GM12878 (cell line): ENCODE measurements around the gene MARCHF10.

Experiments
- ETV6 ChIP-seq, 2 experiments: fragments of 450-650 bp in 1 of 2; IDR thresholded peaks in 1 of 2; conservative IDR thresholded peaks in 1 of 2; 2 replicates each; pipeline ENCODE4 v1.6.1; 2014; ENCODE audit warnings: antibody characterized with exemption in 1 of 2, borderline replicate concordance in 1 of 2, low read depth in 1 of 2, mild to moderate bottlenecking in 1 of 2, moderate library complexity in 1 of 2
- RCOR1 ChIP-seq: conservative IDR thresholded peaks from 2 replicates; pipeline ENCODE4 v1.6.1; 2012; ENCODE audit warnings: low read depth, low read length, improper control_type of control experiment
- SIN3A ChIP-seq: IDR thresholded peaks from 2 replicates; pipeline ENCODE4 v1.6.1; 2012; ENCODE audit warnings: low read depth, low read length, improper control_type of control experiment
- SUPT20H ChIP-seq: IDR thresholded peaks from 2 replicates; pipeline ENCODE4 v1.6.1; 2011; ENCODE audit warnings: low read depth, mild to moderate bottlenecking, low read length, moderate library complexity, borderline replicate concordance; ENCODE audit not compliant: control insufficient read depth
- ZNF384 ChIP-seq: IDR thresholded peaks from 2 replicates; pipeline ENCODE4 v1.6.1; 2012; ENCODE audit warnings: low read depth, mild to moderate bottlenecking, low read length, improper control_type of control experiment, borderline replicate concordance
- TF ChIP-seq, protein P1 (sequence below), 3 experiments: IDR thresholded peaks in 2 of 3; conservative IDR thresholded peaks in 1 of 3; 2 replicates each; pipeline ENCODE4 v1.5.1; 2011; ENCODE audit warnings: low read depth in 3 of 3, low read length in 3 of 3, mild to moderate bottlenecking in 3 of 3, control low read depth in 2 of 3, moderate library complexity in 2 of 3, inconsistent platforms in 1 of 3, mixed read lengths in 1 of 3; ENCODE audit not compliant: control insufficient read depth in 2 of 3, insufficient read depth in 1 of 3; ENCODE audit errors: extremely low read depth in 1 of 3
- TF ChIP-seq, protein P2 (sequence below): fragments of 450-650 bp; IDR thresholded peaks from 2 replicates; pipeline ENCODE4 v1.6.1; 2014; ENCODE audit warnings: mild to moderate bottlenecking

DNA sequence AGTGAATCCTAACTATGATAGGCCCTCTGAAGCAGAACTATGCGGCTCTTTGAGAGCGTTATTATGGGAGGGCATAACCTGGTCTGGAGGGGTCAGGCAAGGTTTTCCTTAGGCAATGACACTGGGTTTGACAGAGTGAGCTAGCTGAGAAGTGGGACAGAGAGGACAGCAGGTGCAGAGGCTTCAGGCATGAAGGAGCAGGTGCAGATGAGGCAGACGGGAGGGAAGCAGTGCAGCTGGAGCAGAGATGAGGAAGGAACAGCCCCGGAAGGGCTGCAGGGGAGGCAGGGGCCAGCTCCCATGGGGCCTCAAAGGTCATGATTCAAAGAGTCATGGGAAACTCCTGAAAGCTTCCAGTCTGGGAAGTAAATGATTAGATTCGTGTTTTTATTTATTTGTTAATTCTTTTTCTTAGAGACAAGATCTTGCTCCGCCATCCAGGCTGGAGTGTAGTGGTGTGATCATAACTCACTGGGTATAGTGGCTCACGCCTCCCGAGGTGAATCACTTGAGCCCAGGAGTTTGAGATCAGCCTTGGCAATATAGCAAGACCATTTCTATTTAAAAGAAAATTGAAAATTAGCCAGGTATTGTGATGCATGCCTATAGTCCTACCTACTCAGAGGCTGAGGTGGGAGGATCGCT, 5.4 kb downstream of the MARCHF10 start:
- TF ChIP-seq, protein P1, sequence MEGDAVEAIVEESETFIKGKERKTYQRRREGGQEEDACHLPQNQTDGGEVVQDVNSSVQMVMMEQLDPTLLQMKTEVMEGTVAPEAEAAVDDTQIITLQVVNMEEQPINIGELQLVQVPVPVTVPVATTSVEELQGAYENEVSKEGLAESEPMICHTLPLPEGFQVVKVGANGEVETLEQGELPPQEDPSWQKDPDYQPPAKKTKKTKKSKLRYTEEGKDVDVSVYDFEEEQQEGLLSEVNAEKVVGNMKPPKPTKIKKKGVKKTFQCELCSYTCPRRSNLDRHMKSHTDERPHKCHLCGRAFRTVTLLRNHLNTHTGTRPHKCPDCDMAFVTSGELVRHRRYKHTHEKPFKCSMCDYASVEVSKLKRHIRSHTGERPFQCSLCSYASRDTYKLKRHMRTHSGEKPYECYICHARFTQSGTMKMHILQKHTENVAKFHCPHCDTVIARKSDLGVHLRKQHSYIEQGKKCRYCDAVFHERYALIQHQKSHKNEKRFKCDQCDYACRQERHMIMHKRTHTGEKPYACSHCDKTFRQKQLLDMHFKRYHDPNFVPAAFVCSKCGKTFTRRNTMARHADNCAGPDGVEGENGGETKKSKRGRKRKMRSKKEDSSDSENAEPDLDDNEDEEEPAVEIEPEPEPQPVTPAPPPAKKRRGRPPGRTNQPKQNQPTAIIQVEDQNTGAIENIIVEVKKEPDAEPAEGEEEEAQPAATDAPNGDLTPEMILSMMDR (IDR thresholded peaks at IDR 0.05 in 2 of 3, conservative IDR thresholded peaks at IDR 0.05 in 1 of 3; ENCODE audit: control insufficient read depth in 2 of 3, extremely low read depth in 1 of 3, insufficient read depth in 1 of 3, low read depth in 3 of 3, low read length in 3 of 3), result no peak
- TF ChIP-seq ZNF384, result no peak
- no peak for TF ChIP-seq SIN3A
- TF ChIP-seq ETV6 (conservative IDR thresholded peaks at IDR 0.05 in 1 of 2, IDR thresholded peaks at IDR 0.05 in 1 of 2; ENCODE audit: borderline replicate concordance in 1 of 2, low read depth in 1 of 2), result no peak
- TF ChIP-seq SUPT20H, result no peak
- TF ChIP-seq, protein P2, sequence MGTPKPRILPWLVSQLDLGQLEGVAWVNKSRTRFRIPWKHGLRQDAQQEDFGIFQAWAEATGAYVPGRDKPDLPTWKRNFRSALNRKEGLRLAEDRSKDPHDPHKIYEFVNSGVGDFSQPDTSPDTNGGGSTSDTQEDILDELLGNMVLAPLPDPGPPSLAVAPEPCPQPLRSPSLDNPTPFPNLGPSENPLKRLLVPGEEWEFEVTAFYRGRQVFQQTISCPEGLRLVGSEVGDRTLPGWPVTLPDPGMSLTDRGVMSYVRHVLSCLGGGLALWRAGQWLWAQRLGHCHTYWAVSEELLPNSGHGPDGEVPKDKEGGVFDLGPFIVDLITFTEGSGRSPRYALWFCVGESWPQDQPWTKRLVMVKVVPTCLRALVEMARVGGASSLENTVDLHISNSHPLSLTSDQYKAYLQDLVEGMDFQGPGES, result no peak
- TF ChIP-seq RCOR1, result no peak
